Liver (tissue), 9 donors: Measurements from ENCODE around the gene RSPH4A. TPM values are rescaled to one million over a fixed set of nuclear protein-coding genes. Genes with fewer than 3 reads are reported as not detected.

Source experiments
- DNase-seq: peaks from one replicate; pipeline ENCODE4 v3.0.0-alpha.2; 2017; ENCODE audit warnings: low spot score
- H3K27ac ChIP-seq, 2 donors: one replicate each; pipeline ENCODE4 v1.7.0; 2013; ENCODE audit warnings: inconsistent platforms in 2 of 2, low read length in 2 of 2, control low read depth in 1 of 2, low read depth in 1 of 2, mild to moderate bottlenecking in 1 of 2
- H3K27me3 ChIP-seq, 4 donors: one replicate each; pipeline versions ENCODE4 v1.6.1 to v1.7.0; 2013; ENCODE audit warnings: low read length in 3 of 4, inconsistent platforms in 1 of 4, mild to moderate bottlenecking in 1 of 4, moderate library complexity in 1 of 4; ENCODE audit not compliant: control insufficient read depth in 4 of 4, insufficient read depth in 4 of 4
- H3K36me3 ChIP-seq, 4 donors: one replicate each; pipeline versions ENCODE4 v1.6.1 to v1.7.0; 2013; ENCODE audit warnings: low read length in 3 of 4, mild to moderate bottlenecking in 3 of 4, low read depth in 1 of 4, moderate library complexity in 1 of 4; ENCODE audit not compliant: control insufficient read depth in 4 of 4, insufficient read depth in 3 of 4
- H3K4me1 ChIP-seq, 4 donors: one replicate each; pipeline versions ENCODE4 v1.6.1 to v1.7.0; 2013; ENCODE audit warnings: low read length in 3 of 4, mild to moderate bottlenecking in 3 of 4, moderate library complexity in 1 of 4; ENCODE audit not compliant: control insufficient read depth in 4 of 4, insufficient read depth in 4 of 4
- H3K4me3 ChIP-seq, 3 donors: one replicate each; pipeline versions ENCODE4 v1.6.1 to v1.7.0; 2013; ENCODE audit warnings: low read length in 3 of 3, control low read depth in 1 of 3, low read depth in 1 of 3, mild to moderate bottlenecking in 1 of 3
- H3K9ac ChIP-seq, 2 donors: one replicate each; pipeline ENCODE4 v1.7.0; 2013; ENCODE audit warnings: low read length in 2 of 2, mild to moderate bottlenecking in 2 of 2, moderate library complexity in 2 of 2, control low read depth in 1 of 2, low read depth in 1 of 2
- H3K9me3 ChIP-seq, 4 donors: one replicate each; pipeline versions ENCODE4 v1.6.1 to v1.7.0; 2013; ENCODE audit warnings: low read length in 3 of 4; ENCODE audit not compliant: control insufficient read depth in 4 of 4
- CTCF ChIP-seq: fragments of 150-350 bp; IDR thresholded peaks from 2 replicates; pipeline ENCODE4 v1.5.1; 2017; ENCODE audit warnings: improper control_type of control experiment, low read depth, low read length; ENCODE audit not compliant: missing input control
- EGR1 ChIP-seq, 2 donors: IDR thresholded peaks; 2 replicates each; pipeline ENCODE4 v1.6.1; 2016 to 2018; ENCODE audit warnings: antibody characterized with exemption in 2 of 2, low read depth in 2 of 2
- FOXA1 ChIP-seq: IDR thresholded peaks from 2 replicates; pipeline ENCODE4 v1.6.1; 2016; ENCODE audit warnings: antibody characterized with exemption
- FOXA2 ChIP-seq: IDR thresholded peaks from 2 replicates; pipeline ENCODE4 v1.6.1; 2016; ENCODE audit warnings: antibody characterized with exemption
- GABPA ChIP-seq, 2 donors: IDR thresholded peaks in 1 of 2; conservative IDR thresholded peaks in 1 of 2; 2 replicates each; pipeline ENCODE4 v1.6.1; 2016; ENCODE audit warnings: antibody characterized with exemption in 2 of 2, mild to moderate bottlenecking in 1 of 2, moderate library complexity in 1 of 2
- HNF4A ChIP-seq, 2 donors: conservative IDR thresholded peaks; 2 replicates each; pipeline ENCODE4 v1.6.1; 2016; ENCODE audit warnings: antibody characterized with exemption in 2 of 2, mild to moderate bottlenecking in 2 of 2
- HNF4G ChIP-seq: IDR thresholded peaks from 2 replicates; pipeline ENCODE4 v1.6.1; 2016; ENCODE audit warnings: antibody characterized with exemption
- JUND ChIP-seq, 2 donors: IDR thresholded peaks; 2 replicates each; pipeline ENCODE4 v1.6.1; 2016; ENCODE audit warnings: antibody characterized with exemption in 2 of 2
- MAX ChIP-seq: IDR thresholded peaks from 2 replicates; pipeline ENCODE4 v1.6.1; 2016; ENCODE audit warnings: antibody characterized with exemption
- NR2F2 ChIP-seq: IDR thresholded peaks from 2 replicates; pipeline ENCODE4 v1.6.1; 2016; ENCODE audit warnings: antibody characterized with exemption
- RAD21 ChIP-seq, 2 donors: IDR thresholded peaks; 2 replicates each; pipeline ENCODE4 v1.6.1; 2016; ENCODE audit warnings: antibody characterized with exemption in 2 of 2, mild to moderate bottlenecking in 2 of 2
- REST ChIP-seq: IDR thresholded peaks from 2 replicates; pipeline ENCODE4 v1.6.1; 2016; ENCODE audit warnings: antibody characterized with exemption, mild to moderate bottlenecking
- RXRA ChIP-seq, 2 donors: IDR thresholded peaks; 2 replicates each; pipeline ENCODE4 v1.6.1; 2017 to 2018; ENCODE audit warnings: antibody characterized with exemption in 2 of 2, mild to moderate bottlenecking in 1 of 2
- SP1 ChIP-seq: IDR thresholded peaks from 2 replicates; pipeline ENCODE4 v1.6.1; 2018; ENCODE audit warnings: antibody characterized with exemption, mild to moderate bottlenecking
- TAF1 ChIP-seq: conservative IDR thresholded peaks from 2 replicates; pipeline ENCODE4 v1.6.1; 2016; ENCODE audit warnings: antibody characterized with exemption, mild to moderate bottlenecking
- YY1 ChIP-seq: IDR thresholded peaks from 2 replicates; pipeline ENCODE4 v1.6.1; 2016; ENCODE audit warnings: antibody characterized with exemption, mild to moderate bottlenecking
- ZBTB33 ChIP-seq: IDR thresholded peaks from 2 replicates; pipeline ENCODE4 v1.6.1; 2016; ENCODE audit warnings: antibody characterized with exemption
- WGBS: extraction: QIAGEN DNeasy Blood & Tissue Kit; methylation state at CpG from one replicate; pipeline ENCODE4 v1.1.7; 2013; 5-methylcytosine and 5-hydroxymethylcytosine counted together
- polyA plus RNA-seq, 2 donors: library from polyadenylated mRNA; stranded (reverse) in 1 of 2; unstranded in 1 of 2; fragments of 200-250 nt in 1 of 2; fragments of >200 nt in 1 of 2; fragmentation: Nextera tagmentation in 1 of 2; extraction: Ambion mirVana in 1 of 2; gene quantifications; one replicate each; pipeline versions ENCODE4 v1.2.1 to v1.2.3, GENCODE V29; 2013 to 2015
- total RNA-seq, 2 donors: library from RNA; depleted of rRNA; stranded (reverse); fragments of >200 nt; gene quantifications; one replicate each; pipeline ENCODE4 v1.2.3, GENCODE V29; 2014
- donor health status: healthy.
- donor health status: healthy.
- donor health status: healthy.
- donor health status: healthy.
- donor health status: healthy.

The RSPH4A gene
- total and polyA plus RNA-seq, 4 donors, result 0.06 to 0.50 (median 0.10) TPM; not detected in 1

- no peaks in the 10 kb centered on the region for H3K27me3 ChIP-seq
- H3K4me3 ChIP-seq, result peak overlapping the region; percentile 18 to 84 (median 67)
- no peak overlapping the region for H3K27ac ChIP-seq
- 31% methylated on average over 3 of the region's 3 CpGs for WGBS
- no peaks in the 10 kb centered on the region for H3K36me3 ChIP-seq
- H3K9me3 ChIP-seq, result no peaks in the 10 kb centered on the region
- TF ChIP-seq EGR1 (IDR thresholded peaks at IDR 0.05; ENCODE audit: low read depth in 2 of 2) (no peak), REST (no peak), RXRA (IDR thresholded peaks at IDR 0.05) (no peak)
- DNase-seq, result no peak
- peaks cover 0 to 14% (median 3%) of the 10 kb centered on the region in 4 donors for H3K4me1 ChIP-seq
- H3K9ac ChIP-seq, result peak overlapping the region; percentile 64 to 67
Observed at GRCh38 chr6:116667623-116668022, 51.3 kb downstream of the RSPH4A start.

GRCh38 chr6:116672306-116672705 is 56.0 kb downstream of the RSPH4A start:
- no peak for TF ChIP-seq YY1
- no peak for TF ChIP-seq EGR1 (IDR thresholded peaks at IDR 0.05; ENCODE audit: low read depth in 2 of 2)
- no peak for TF ChIP-seq MAX
- TF ChIP-seq FOXA1, result no peak
- no peak for TF ChIP-seq JUND (IDR thresholded peaks at IDR 0.05)
- TF ChIP-seq SP1, result no peak
- TF ChIP-seq RXRA (IDR thresholded peaks at IDR 0.05), result no peak
- no peak for TF ChIP-seq TAF1
- WGBS, result 90% methylated on average over 4 of the region's 4 CpGs

GRCh38 chr6:116676021-116676420 is 59.7 kb downstream of the RSPH4A start:
- peaks cover 0 to 4% (median 0%) of the 10 kb centered on the region in 4 donors for H3K4me1 ChIP-seq
- H3K4me3 ChIP-seq, result no peak overlapping the region
- no peak overlapping the region for H3K27ac ChIP-seq
- no peaks in the 10 kb centered on the region for H3K36me3 ChIP-seq
- no peak overlapping the region for H3K9ac ChIP-seq
- no peaks in the 10 kb centered on the region for H3K27me3 ChIP-seq
- 98% methylated on average over 1 of the region's 1 CpG for WGBS
- TF ChIP-seq MAX, result no peak
- TF ChIP-seq CTCF, result no peak
- TF ChIP-seq FOXA2, result no peak
- TF ChIP-seq ZBTB33, result no peak
- no peak for TF ChIP-seq JUND (IDR thresholded peaks at IDR 0.05)
- TF ChIP-seq RAD21 (IDR thresholded peaks at IDR 0.05), result no peak
- TF ChIP-seq REST, result no peak
- no peak for TF ChIP-seq SP1
- no peak for TF ChIP-seq GABPA (IDR thresholded peaks at IDR 0.05 in 1 of 2, conservative IDR thresholded peaks at IDR 0.05 in 1 of 2)
- no peak for TF ChIP-seq NR2F2
- TF ChIP-seq YY1, result no peak
- TF ChIP-seq HNF4G, result no peak
- no peak for TF ChIP-seq HNF4A (conservative IDR thresholded peaks at IDR 0.05)
- no peak for DNase-seq
- no peaks in the 10 kb centered on the region for H3K9me3 ChIP-seq

More at GRCh38 chr6:116672306-116672705, 56.0 kb downstream of the RSPH4A start:
- Histone ChIP-seq H3K9me3 (no peaks in the 10 kb centered on the region), H3K4me1 (peaks cover 0 to 4% (median 3%) of the 10 kb centered on the region in 4 donors), H3K4me3 (no peak overlapping the region), H3K27ac (no peak overlapping the region), H3K36me3 (no peaks in the 10 kb centered on the region), H3K9ac (no peak overlapping the region), H3K27me3 (no peaks in the 10 kb centered on the region)
- DNase-seq, result no peak
